Neural cell (in vitro differentiated cells): ENCODE results near the gene MMP3.

Experiments used
- EP300 ChIP-seq: fragments of 450-650 bp; conservative IDR thresholded peaks from 2 replicates; pipeline ENCODE4 v1.6.1; 2014; ENCODE audit warnings: antibody characterized with exemption, mild to moderate bottlenecking, moderate library complexity; ENCODE audit not compliant: poor library complexity, severe bottlenecking
- POLR2AphosphoS5 ChIP-seq: IDR thresholded peaks from 2 replicates; pipeline ENCODE4 v1.6.1; 2012
- REST ChIP-seq: IDR thresholded peaks from 2 replicates; pipeline ENCODE4 v1.6.1; 2012; ENCODE audit warnings: borderline replicate concordance
- TAF1 ChIP-seq: IDR thresholded peaks from 2 replicates; pipeline ENCODE4 v1.6.1; 2012; ENCODE audit warnings: low read depth
- TF ChIP-seq, protein P1 (sequence below): fragments of 450-650 bp; IDR thresholded peaks from 2 replicates; pipeline ENCODE4 v1.5.1; 2014; ENCODE audit warnings: antibody characterized with exemption, mild to moderate bottlenecking, moderate library complexity; ENCODE audit not compliant: poor library complexity, severe bottlenecking

GRCh38 chr11:102882389-102883024, 39.1 kb upstream of the MMP3 start:
- TF ChIP-seq POLR2AphosphoS5 (no peak), EP300 (no peak), TAF1 (no peak), REST (no peak)
- TF ChIP-seq, protein P1, sequence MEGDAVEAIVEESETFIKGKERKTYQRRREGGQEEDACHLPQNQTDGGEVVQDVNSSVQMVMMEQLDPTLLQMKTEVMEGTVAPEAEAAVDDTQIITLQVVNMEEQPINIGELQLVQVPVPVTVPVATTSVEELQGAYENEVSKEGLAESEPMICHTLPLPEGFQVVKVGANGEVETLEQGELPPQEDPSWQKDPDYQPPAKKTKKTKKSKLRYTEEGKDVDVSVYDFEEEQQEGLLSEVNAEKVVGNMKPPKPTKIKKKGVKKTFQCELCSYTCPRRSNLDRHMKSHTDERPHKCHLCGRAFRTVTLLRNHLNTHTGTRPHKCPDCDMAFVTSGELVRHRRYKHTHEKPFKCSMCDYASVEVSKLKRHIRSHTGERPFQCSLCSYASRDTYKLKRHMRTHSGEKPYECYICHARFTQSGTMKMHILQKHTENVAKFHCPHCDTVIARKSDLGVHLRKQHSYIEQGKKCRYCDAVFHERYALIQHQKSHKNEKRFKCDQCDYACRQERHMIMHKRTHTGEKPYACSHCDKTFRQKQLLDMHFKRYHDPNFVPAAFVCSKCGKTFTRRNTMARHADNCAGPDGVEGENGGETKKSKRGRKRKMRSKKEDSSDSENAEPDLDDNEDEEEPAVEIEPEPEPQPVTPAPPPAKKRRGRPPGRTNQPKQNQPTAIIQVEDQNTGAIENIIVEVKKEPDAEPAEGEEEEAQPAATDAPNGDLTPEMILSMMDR, result no peak
